HG03060 (cell line): Measurements from ENCODE around the gene MAGEF1.

Source experiments
- ATAC-seq: cut with Tn5 transposase; IDR thresholded peaks from one replicate; pipeline ENCODE4 v1.9.1; 2021; ENCODE audit warnings: low read depth, moderate number of reproducible peaks; ENCODE audit not compliant: unreplicated experiment

MAGEF1 gene

GRCh38 chr3:184727357-184728009 lies 15.6 kb upstream of the MAGEF1 start:
- ATAC-seq = no peak

- no peak for ATAC-seq
Observed at GRCh38 chr3:184726497-184726896, 14.6 kb upstream of the MAGEF1 start.

- ATAC-seq = no peak
Observed at GRCh38 chr3:184725176-184725719, 13.4 kb upstream of the MAGEF1 start.

- no peak for ATAC-seq
Observed at GRCh38 chr3:184724699-184725098, 12.8 kb upstream of the MAGEF1 start.

- no peak for ATAC-seq
Observed at GRCh38 chr3:184719709-184720108, 7.8 kb upstream of the MAGEF1 start.

GRCh38 chr3:184718431-184718830 lies 6.6 kb upstream of the MAGEF1 start:
- ATAC-seq = no peak

- ATAC-seq = no peak
Observed at GRCh38 chr3:184717399-184717983, 5.6 kb upstream of the MAGEF1 start.

GRCh38 chr3:184716622-184717398 lies 4.9 kb upstream of the MAGEF1 start:
- no peak for ATAC-seq

- no peak for ATAC-seq
Observed at GRCh38 chr3:184715943-184716621, 4.2 kb upstream of the MAGEF1 start.

GRCh38 chr3:184713521-184713920 lies 1.7 kb upstream of the MAGEF1 start:
- ATAC-seq = no peak

GRCh38 chr3:184713040-184713355 lies 1.1 kb upstream of the MAGEF1 start:
- no peak for ATAC-seq

- ATAC-seq = no peak
Observed at GRCh38 chr3:184712248-184713039, 580 bp upstream of the MAGEF1 start.

- ATAC-seq = peak; percentile 43
Observed at GRCh38 chr3:184710870-184711492, 883 bp downstream of the MAGEF1 start.

- ATAC-seq = no peak
Observed at GRCh38 chr3:184703657-184704056, 8.2 kb downstream of the MAGEF1 start.

GRCh38 chr3:184700759-184701158 lies 11.1 kb downstream of the MAGEF1 start:
- ATAC-seq = no peak

- ATAC-seq = no peak
Observed at GRCh38 chr3:184697845-184698244, 14.0 kb downstream of the MAGEF1 start.

GRCh38 chr3:184696697-184697096 lies 15.2 kb downstream of the MAGEF1 start:
- ATAC-seq = no peak

GRCh38 chr3:184694716-184695115 lies 17.1 kb downstream of the MAGEF1 start:
- ATAC-seq = no peak

- ATAC-seq = no peak
Observed at GRCh38 chr3:184694133-184694665, 17.7 kb downstream of the MAGEF1 start.
